GM18520 (cell line): Measurements from ENCODE around the gene IL6R.

Experiments used
- ATAC-seq: cut with Tn5 transposase; IDR thresholded peaks from one replicate; pipeline ENCODE4 v1.9.1; 2021; ENCODE audit not compliant: unreplicated experiment

IL6R gene

DNA sequence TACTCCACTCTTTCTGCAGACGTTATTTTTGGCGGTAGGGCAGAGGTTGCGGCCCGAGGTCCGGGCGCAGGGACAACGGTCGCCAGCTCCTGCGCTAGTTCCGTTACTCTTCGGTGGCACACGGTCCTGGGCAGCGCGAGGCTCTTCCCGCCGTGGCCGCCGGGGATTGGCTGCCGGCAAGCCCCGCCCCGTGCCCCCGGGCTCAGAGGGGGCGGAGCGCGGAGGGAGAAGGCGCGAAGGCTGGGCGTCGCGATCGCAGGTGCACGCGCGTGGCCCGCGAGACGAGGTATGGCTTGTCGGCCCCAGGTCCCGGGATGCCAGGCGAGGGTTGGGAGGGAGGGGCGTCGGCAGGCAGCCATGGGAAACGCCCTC, 97.6 kb downstream of the IL6R start:
- ATAC-seq, result no peak

DNA sequence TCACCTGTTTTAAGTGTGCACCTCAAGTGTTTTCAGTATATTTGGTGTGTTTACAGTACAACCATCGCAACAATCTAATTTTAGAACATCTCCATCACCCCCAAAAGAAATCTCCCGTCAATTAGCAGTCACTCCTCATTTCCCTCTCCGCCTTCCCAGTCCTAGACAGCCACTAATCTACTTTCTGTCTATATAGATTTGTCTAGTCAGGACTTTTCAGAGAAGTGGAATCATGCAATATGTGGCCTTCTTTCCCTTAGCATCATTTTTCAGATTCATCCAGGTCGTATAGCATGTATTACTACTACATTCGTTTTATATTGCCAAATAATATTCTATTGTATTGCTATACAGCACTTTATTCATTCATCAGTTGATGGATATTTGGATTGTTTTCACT, 98.8 kb downstream of the IL6R start:
- no peak for ATAC-seq

DNA sequence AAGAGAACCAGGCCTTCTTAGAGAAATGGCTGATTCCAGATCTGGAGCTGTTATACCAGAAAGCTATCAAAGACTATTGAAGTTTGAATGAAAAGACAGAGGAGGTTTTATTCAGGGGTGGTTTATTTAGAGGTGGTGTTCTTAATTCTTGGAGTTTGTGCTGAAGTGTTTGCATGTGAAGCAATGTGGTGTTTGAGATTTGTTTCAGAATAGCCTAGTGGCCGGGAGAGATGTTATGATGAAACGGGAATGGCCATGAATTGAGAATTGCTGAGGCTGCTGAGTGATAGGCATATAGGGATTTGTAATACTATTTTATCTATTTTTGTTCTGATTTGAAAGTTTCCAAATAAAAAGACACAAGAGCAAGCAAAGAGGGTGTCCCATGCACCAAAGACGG, 107.6 kb downstream of the IL6R start:
- no peak for ATAC-seq

DNA sequence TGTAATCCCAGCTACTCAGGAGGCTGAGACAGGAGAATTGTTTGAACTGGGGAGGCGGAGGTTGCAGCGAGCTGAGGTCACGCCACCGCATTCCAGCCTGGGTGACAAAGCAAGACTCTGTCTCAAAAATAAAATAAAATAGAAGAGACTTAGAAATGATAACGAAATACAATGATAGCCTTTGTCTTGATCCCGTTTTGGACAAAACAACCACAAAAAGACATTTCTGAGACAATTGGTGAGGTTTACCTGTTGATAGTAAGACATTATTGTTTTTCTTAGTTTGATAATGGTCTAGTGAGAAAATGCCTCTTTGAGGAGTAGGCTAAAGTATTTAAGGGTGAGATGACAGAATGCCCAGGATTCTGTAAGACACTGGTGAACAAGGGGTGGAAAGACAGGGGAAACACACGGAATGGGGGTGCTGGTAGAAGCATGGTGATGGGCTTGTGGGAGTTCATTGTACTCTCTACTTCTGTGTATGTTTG, 109.0 kb downstream of the IL6R start:
- no peak for ATAC-seq

DNA sequence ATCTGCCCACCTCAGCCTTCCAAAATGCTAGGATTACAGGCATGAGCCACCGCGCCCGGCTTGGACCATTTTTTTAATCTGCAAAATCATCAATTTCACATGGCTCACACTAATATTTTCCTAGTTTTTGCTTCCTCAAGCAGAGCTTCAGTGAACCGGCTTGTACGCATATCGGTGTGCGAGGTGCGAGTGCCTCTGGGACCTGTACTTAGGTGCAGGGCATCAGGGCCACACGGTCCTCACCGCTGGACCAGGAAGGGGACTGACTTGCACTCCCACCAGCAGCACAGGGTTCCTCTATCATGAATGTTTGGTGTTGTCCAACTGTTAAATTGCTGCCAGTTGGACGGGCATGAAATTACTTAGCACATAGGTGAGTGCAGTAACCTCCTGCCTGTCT, 112.5 kb downstream of the IL6R start:
- no peak for ATAC-seq
